HG03457 (cell line): ENCODE results near the gene ARHGAP6.

Source experiments
- ATAC-seq: cut with Tn5 transposase; IDR thresholded peaks from one replicate; pipeline ENCODE4 v1.9.1; 2021; ENCODE audit warnings: moderate number of reproducible peaks; ENCODE audit not compliant: unreplicated experiment

Gene ARHGAP6

DNA sequence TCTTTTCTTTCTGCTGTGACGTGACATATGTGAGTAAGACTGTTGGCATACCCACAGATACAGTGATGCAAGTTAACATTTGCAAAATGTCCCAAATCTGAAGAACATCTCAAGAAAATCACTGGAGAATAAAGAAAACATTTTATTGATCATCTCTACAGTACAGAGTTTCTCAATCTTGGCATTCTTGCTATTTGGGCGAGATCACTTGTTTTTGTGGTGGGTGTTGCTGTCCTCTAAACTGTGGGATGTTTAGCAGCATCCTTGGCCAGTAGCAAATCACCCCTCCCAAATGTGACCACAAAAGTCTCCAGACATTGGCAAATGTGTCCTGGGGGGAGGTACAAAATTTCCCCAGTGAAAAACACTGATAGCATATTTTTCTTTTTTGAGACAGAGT, 343.7 kb downstream of the ARHGAP6 start:
- no peak for ATAC-seq

DNA sequence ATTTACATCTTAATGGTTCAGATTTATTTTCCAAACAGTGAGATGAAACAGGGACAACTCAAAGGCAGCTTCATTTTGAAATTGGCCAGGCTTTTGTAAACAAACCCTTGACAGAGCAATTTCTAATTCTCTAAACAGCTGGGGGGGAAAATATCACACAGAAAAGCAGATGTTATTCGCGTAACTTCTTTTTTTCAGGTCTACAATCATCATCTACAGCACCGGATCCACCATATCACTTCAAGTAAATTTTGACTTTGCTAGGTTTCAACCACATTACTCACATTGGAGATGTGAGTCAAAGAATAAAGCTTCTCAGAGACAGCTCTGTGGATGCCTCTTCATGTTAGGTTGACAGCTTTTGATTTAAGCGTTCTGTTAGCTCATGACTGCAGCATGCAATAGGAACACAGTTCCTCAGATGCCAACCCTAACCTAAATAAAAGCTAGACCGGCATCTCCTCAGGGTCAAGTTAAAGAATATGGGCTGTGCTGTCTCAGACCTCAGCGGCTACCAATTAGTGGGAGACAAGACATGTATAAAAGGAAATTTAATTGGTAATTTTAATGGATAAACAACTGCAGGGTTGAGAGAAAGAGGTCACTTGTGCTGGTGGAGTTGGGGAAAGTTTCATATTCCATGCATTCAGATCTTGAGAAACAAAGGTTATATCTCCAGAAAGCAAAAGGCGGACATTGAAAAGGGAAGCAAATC, 345.8 kb downstream of the ARHGAP6 start:
- no peak for ATAC-seq

DNA sequence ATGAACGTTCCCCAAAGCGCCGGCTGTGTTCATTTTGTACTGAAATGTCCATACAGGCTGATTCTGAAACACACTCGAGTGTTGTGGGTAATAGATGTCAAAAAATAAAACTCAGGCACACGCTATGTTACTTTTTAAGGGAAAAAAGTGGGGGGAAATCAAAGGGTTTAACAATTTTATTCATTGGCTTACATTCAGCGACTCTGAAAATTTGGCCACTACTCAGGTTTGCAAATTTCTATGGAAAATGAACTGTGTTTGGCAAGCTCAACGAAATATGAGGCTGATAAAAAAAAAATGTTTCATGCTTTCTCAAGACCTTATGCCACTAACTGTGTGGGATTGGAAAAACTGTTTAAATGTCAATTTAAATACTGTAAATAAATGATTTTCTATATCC, 354.0 kb downstream of the ARHGAP6 start:
- no peak for ATAC-seq

DNA sequence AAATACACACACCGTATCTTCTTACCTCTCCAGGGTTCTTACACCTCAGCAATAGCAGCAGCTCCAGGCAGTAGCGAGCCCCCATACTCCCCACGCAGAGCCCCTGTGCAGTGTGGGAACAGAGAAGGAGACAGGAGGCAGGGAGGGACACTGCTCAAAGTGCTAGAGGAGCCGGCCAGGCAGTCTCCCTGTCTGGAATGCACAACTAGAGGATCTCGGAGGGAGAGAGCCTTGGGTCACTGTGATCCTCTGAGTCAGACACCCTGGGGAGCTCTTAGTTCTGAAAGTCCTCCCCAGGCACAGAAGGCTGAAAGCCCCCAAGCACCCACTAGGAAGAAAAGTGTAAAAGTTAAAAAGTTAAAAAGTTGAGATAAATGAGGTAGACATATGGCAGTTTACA, 356.5 kb downstream of the ARHGAP6 start:
- ATAC-seq, result no peak

DNA sequence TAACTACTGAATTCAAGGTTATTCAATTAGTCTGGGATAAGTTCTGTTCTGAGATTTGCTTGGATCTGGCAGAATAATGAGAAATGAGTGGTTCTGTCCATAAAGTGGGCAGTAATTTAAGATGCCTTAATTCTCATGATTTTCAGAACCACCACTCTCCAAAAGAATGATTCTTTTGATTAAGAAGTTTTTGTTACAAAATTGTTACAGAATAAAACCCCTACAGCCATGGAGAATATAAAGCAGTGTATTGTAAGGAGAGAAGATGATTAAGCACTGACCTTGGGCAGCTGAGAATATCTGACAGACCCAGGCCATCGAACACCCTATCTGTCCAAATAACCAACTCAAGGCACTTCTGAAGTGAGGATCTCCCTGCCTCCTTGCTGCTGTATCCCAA, 360.1 kb downstream of the ARHGAP6 start:
- ATAC-seq, result no peak

DNA sequence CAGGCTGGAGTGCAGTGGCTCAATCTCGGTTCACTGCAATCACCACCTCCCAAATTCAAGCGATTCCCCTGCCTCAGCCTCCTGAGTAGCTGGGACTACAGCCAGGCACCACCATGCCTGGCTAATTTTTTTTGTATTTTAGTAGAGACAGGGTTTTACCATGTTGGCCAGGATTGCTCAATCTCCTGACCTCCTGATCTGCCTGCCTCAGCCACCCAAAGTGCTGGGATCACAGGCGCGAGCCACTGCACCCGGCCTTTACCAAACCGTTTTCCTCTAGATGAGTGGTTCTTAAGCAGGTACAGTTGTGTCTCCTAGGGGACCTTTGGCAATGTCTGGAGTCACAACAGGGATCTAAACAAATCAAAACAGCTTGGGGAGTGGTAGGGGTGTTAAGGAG, 360.9 kb downstream of the ARHGAP6 start:
- no peak for ATAC-seq

DNA sequence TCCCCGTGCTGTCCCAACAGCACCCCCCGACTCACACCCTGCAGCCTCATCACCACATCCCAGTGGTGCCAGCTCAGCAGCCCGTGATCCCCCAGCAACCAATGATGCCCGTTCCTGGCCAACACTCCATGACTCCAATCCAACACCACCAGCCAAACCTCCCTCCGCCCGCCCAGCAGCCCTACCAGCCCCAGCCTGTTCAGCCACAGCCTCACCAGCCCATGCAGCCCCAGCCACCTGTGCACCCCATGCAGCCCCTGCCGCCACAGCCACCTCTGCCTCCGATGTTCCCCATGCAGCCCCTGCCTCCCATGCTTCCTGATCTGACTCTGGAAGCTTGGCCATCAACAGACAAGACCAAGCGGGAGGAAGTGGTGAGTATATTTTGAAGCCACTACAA, 367.1 kb downstream of the ARHGAP6 start:
- ATAC-seq, result no peak

DNA sequence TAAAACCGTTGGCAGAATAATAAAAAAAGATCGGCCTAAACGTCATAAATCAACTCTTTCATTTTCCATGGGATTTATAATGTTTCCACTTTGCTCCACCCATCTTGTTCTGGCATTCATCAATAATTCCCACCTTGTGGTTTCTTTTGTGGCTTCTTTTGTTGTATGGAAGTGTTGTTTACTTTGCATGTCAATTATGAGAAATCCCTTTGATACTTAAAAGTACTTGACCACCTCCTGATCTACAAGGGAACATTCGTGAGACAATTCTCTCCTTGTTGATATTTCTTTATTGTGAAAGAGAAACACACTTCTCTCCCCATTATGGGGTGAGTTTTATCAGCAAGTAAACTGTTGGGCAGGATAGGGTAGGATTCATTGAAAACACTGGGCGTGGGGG, 369.7 kb downstream of the ARHGAP6 start:
- no peak for ATAC-seq

DNA sequence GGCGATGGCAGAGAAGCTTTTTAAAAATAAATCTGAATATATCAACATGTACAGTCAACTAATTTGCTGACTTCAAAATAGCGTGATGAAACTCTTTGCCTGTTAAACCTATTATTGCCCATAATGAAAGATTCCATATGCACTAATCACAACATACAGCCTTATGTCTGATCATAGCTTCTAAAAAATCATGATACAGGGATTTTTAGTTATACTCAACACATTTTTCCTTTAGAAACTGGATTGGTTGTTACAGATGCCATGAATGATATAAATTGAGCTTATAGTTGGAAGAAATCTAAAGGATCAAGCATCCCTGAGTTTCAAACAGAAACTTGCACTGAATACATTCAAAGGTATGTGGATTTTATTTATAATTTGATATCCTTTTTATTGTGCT, 372.6 kb downstream of the ARHGAP6 start, which contains the start of gene AMELX:
AMELX (plus strand) TSS at position 301 of the 400 bp plus-strand sequence. CDS start 1,376 bp downstream, outside the sequence.
- ATAC-seq, result no peak

DNA sequence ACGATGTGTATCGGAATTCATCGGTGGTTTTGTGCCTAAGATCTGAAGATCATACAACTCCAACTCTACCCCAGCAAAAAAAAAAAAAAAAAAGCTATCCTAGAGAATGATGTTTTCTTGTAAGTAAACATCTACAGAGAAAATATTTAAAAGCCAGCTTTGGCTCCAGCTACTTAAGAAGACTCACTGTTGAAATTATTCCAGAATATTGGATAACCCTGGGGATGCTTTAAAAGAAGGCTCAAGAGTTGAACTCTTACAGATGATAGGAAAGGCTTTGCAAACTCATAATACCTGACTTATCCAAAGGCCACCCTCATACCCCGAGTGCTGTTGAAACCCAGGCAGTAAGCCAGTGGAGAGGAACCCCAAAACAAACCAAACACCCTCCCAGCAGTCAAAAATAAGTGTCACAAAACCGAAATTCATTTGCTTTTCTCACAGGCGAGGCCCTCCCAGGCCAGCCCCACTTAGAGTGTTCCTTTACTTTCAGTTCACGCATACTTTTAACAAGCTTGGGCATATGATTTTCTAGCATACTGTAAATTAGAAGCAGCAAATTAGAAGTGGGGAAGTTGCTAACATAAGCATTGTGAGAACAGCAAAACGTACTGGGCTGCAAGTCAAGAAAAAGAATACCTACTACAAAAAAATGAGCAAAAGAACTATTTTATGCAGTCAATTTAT, 375.2 kb downstream of the ARHGAP6 start:
- no peak for ATAC-seq

DNA sequence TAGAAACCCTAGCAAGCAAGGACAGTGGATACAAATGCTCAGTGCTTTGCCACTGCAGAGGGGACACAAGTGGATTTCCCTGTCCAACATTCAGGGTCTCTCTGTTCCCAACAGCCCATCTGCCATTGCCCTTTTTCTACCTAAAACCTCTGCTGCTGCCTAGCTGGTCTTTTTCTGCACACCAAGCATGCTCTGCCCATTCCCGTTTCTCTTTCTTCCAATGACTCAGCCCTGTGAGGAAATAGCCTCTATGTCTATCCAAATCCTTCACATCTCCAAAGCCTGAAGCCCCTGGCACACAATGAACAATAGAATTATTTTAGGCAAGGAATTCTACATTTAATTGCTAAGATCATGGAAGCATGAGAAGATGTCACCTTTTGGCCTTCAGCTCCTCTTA, 378.2 kb downstream of the ARHGAP6 start:
- no peak for ATAC-seq

DNA sequence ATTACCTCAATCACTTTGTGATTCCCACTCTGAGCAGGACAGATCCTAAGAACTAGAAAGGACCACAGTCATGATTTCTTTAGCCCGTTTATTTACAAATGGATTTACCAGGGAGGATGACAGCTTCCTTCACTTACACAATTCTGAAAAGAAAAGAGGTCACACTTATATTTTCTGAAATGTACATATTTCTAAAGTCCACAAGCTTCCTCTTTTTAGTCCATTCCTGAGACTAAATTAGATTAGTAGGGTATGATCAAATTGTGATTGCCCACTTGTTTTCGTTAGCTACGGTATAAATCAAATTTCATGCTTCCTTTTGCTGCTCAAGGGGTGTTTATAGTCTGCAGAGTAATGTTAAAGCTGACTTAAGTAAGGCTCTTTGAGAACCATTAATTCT, 380.1 kb downstream of the ARHGAP6 start:
- no peak for ATAC-seq

DNA sequence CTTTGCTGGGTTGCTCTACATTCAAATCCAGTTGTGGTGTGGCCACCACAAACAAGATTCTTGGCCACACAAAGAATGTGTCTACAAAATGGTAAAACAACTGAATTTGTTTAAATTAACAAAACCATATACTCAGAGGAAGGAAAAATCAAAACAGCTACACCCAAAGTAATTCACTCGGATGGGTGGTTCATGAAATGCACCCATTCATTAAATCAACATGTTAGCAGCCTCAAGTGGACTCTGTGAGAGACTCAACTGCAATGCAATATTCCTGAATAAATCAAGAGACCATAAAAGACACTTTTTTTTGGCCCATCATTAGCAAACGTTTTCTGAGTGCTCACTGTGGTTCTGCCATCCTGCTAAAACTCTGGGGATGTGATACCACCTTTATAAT, 383.7 kb downstream of the ARHGAP6 start:
- no peak for ATAC-seq

DNA sequence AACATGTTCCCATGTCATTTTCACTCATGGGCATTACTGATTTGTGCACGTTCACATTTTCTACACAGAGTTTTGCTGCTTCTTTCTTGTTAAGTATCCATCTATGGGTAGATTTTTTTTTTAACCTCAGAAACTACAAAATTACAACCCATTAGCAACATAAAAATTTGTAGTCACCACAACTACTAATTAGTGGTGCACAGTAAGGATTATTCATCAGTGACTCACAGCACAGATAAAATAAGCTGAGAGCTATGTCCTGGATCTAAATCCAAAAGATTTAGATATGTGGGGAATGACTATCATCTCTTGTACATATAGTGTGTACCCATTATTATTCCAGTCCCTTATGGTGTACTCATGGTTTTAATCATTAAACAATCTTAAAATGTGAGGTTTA, 392.2 kb downstream of the ARHGAP6 start:
- no peak for ATAC-seq

DNA sequence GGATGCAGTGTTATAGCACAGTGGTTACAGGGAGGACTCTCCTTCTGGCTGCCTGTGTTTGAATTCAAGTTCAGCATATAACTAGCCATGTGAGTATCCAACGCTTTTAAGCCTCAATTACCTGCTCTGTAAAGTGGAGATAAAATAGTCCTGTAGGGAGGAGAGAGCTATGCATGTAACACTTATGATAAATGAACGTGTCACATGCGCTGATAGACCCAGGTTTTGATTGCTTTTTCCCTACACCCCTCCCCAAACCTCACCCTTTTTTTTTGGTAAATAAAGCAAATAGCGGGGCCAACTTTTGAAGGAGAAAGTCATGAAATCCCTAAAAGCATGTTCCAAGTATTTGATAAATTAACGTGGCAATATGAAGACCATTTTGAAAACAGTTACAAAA, 392.9 kb downstream of the ARHGAP6 start:
- ATAC-seq, result no peak

DNA sequence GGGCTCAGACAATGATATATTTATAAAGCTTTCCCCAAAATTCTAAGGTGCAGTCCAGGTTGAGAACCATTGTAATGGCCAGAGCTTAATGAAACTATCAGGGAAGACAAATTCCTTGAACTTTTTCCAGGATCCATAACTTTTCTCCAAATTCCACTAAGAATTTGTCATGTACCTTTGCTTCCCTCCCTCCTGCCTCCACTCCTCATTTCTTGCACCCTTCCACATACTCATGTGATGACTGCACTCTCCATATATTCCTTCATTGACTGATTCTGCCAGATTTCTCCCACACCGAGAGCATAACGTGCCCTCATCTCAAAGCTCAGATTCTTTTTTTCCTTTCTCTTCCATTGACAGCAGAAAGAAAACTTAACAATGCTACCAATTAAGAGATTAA, 393.4 kb downstream of the ARHGAP6 start:
- no peak for ATAC-seq

DNA sequence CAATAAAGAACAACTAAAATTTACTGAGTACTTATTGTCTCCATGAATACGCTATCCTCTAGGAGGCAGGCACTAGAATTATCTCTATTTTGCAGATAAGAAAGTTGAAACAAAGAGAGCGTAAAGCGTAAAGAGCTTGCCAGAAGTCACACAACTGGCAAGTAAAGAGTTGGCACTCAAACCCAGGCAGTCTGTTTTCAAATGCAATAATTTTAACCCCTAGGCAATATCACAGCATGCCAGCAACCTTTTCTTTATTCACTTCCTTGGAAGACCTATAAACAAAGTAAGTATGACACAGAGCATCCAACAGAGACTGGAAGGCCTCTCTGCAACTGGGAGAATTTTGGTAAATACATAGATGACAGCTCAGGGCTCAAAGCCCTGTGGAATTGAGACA, 395.7 kb downstream of the ARHGAP6 start:
- no peak for ATAC-seq

DNA sequence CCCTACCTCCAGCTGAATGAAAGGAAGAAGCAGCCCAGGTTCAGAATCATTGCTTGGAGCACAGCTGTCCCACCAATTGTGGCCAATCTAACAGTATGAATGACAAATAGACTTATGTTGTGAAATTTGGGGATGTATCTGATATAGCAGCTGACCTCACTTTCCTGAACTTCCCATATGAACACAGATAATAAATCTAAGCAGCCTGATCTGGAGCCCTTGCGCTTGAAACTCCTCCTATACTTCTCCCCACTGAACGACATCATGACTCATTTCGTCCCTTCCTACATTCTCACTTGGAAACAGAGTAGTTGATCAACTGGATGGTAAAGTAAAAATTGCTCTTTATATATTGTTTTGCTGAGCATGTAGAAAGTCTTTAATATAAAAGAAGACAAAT, 396.7 kb downstream of the ARHGAP6 start:
- no peak for ATAC-seq

DNA sequence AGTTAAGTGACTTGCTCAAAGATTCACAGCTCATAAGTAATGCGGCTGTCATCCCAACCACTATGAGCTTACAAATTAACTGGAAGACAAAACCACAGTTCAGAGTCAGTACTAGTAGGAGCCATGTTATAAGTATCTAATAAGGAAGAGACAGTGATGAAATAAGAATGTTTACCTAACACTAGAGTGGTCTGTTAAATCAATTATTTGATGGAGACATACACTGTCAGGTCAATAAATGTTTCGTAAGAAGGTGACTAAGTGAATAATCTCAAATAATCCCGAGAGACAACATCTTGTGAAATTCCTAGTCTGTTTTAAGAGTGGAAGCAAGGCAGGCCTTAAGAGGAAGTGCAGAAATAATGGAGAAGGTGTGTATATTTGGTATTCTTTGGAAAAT, 398.3 kb downstream of the ARHGAP6 start:
- no peak for ATAC-seq

DNA sequence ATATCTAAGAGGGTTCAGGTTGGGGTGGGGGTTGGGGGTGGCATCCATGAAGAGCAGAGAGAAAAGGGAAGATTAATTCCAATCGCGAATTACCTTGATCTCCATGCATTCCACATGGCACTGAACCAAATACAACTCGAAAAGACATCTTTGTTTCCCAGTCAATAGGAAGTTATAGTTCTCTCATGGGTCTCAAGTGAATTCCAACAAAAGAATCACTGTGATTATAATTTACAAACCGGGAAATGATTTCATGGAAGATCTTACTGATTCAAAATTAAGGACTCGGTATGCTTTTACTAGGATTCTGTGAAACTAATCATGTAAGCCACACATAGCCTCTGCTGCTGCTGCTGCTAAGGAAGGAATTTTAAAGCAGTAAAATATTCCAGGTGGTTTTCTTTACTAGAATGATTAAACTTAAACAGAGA, 399.1 kb downstream of the ARHGAP6 start:
- ATAC-seq, result no peak

DNA sequence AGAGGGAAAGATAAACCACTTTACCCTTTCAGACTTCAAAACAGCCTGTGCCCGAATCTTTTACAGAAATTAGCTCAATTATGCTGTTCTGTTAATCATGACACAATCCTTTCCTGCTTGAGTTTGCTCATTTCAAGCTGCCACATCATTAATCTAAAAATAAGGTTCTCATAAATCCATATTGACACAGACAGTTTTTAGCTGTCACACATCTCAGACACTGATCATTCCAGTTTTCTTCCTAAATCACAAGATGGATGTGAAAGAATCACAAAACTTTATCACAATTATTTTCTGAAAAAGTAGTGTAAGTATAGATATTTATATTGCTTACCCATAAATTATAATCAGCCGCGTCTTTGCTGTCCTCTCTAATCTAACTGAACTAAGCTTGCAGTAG, 400.4 kb downstream of the ARHGAP6 start:
- no peak for ATAC-seq

DNA sequence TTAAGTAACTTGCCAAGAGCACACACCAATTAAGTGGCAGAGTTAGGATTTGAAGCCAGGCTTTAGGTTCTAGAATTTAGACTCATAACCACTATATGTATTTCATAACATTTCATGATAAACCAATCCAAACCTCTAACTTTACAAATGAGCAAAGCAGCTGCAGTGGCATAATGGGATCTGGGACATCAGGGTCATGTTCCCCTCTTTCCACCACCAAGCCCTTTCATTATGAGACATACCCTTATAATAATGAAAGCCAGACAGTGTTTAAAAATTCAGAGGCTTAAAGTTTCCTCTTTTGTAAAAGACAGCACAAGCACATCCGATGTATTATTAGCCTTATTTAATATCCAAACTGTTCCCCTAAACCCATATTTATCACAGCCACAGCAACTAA, 400.8 kb downstream of the ARHGAP6 start:
- ATAC-seq, result no peak

DNA sequence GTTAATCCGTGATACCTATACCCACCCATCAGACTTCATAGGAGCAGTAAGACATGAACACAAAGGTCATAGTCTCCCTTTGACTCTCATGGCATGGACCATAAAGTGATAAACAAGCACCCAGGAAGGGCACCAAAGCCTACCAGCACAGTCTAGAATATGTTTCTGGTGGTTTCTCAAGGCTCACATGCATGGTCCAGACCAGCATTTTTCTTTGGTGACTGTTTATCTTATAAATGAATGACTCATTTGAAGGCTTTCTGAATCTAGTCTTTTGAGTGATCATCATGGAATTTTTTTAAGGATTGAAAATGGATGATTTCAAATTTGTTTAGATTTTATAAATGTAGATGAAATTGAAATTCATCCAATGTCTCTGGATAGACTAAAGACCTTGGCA, 404.5 kb downstream of the ARHGAP6 start:
- no peak for ATAC-seq
